Suprapubic skin (tissue), 3 donors: Measurements from ENCODE around the gene EVA1C.
"Not testable (repeated sequence)": the region's sequence is repeated elsewhere in the genome, so short reads cannot be mapped to it uniquely, and the experiment has no call there.

Experiments
- POLR2A ChIP-seq, 2 donors: fragments of 450-650 bp; IDR thresholded peaks; one replicate each; pipeline ENCODE4 v1.6.1; 2017; ENCODE audit warnings: antibody characterized with exemption in 2 of 2, mild to moderate bottlenecking in 2 of 2, moderate library complexity in 2 of 2
- TF ChIP-seq, protein P1 (sequence below), 2 donors: fragments of 200-600 bp in 1 of 2; fragments of 450-650 bp in 1 of 2; sonication (generic) in 1 of 2; IDR thresholded peaks; one replicate each; pipeline ENCODE4 v1.5.1; 2016 to 2019; ENCODE audit warnings: antibody characterized with exemption in 2 of 2, mild to moderate bottlenecking in 1 of 2, moderate library complexity in 1 of 2

DNA sequence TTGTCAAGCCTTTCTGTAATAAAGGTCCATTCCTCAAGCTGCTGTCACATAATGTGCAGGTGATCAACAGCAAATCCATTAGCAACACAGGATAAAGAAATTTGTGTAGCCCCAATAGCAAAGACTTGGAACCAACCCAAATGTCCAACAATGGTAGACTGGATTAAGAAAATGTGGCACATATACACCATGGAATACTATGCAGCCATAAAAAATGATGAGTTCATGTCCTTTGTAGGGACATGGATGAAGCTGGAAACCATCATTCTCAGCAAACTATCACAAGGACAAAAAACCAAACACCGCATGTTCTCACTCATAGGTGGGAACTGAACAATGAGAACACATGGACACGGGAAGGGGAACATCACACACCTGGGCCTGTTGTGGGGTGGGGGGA, 130.6 kb downstream of the EVA1C start:
- TF ChIP-seq, protein P1, sequence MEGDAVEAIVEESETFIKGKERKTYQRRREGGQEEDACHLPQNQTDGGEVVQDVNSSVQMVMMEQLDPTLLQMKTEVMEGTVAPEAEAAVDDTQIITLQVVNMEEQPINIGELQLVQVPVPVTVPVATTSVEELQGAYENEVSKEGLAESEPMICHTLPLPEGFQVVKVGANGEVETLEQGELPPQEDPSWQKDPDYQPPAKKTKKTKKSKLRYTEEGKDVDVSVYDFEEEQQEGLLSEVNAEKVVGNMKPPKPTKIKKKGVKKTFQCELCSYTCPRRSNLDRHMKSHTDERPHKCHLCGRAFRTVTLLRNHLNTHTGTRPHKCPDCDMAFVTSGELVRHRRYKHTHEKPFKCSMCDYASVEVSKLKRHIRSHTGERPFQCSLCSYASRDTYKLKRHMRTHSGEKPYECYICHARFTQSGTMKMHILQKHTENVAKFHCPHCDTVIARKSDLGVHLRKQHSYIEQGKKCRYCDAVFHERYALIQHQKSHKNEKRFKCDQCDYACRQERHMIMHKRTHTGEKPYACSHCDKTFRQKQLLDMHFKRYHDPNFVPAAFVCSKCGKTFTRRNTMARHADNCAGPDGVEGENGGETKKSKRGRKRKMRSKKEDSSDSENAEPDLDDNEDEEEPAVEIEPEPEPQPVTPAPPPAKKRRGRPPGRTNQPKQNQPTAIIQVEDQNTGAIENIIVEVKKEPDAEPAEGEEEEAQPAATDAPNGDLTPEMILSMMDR (IDR thresholded peaks at IDR 0.05): not testable (repeated sequence)
- TF ChIP-seq POLR2A (IDR thresholded peaks at IDR 0.05): not testable (repeated sequence)
